IMR-90 (cell line): ENCODE results near the gene NBEA. TPM values are rescaled to one million over a fixed set of nuclear protein-coding genes. Genes with fewer than 3 reads are reported as not detected.

ENCODE experiments used
- ATAC-seq: fragments of 200-7000 bp; cut with Tn5 transposase; 2 replicates; pipeline ENCODE4 v1.9.1; 2020; ENCODE audit warnings: low read depth, mild to moderate bottlenecking, moderate library complexity
- BruUV-seq: library from RNA; stranded (reverse); fragments of 400-500 nt; replicated peaks from 2 replicates; lab custom pipeline; 2021; lab: Mats Ljungman, UMichigan
- CTCF ChIA-PET: fragments of 300-600 bp; formaldehyde crosslinking; extraction: SDS; loops from one replicate; lab custom pipeline; 2021; ENCODE audit warnings: antibody characterized with exemption; lab: Yijun Ruan, JAX
- POLR2A ChIA-PET: fragments of 300-600 bp; sonication (Branson Sonifier 250); formaldehyde crosslinking; loops from one replicate; lab custom pipeline; 2022; ENCODE audit warnings: antibody characterized with exemption; ENCODE audit not compliant: unreplicated experiment; lab: Charles Lee
- DNase-seq: peaks from one replicate; pipeline ENCODE4 v3.0.0; 2013
- H2AFZ ChIP-seq: replicated peaks from 2 replicates; pipeline ENCODE3; 2013; ENCODE audit warnings: low read length, mild to moderate bottlenecking; ENCODE audit not compliant: poor library complexity
- H2AK5ac ChIP-seq: 2 replicates; pipeline ENCODE4 v1.6.1; 2013; ENCODE audit warnings: low read depth, low read length, inconsistent platforms
- H2AK9ac ChIP-seq: replicated peaks from 2 replicates; pipeline ENCODE3; 2013; ENCODE audit warnings: mild to moderate bottlenecking, low read depth, low read length, moderate library complexity; ENCODE audit not compliant: poor library complexity
- H2BK120ac ChIP-seq: 2 replicates; pipeline ENCODE4 v1.6.1; 2013; ENCODE audit warnings: low read depth, low read length, inconsistent platforms
- H2BK15ac ChIP-seq: 3 replicates; pipeline ENCODE4 v1.6.1; 2013; ENCODE audit warnings: low read depth, low read length, inconsistent platforms
- H2BK20ac ChIP-seq: 2 replicates; pipeline ENCODE4 v1.6.1; 2013; ENCODE audit warnings: low read depth, mild to moderate bottlenecking, inconsistent platforms, low read length, moderate library complexity
- H2BK5ac ChIP-seq: 2 replicates; pipeline ENCODE4 v1.6.1; 2013; ENCODE audit warnings: mild to moderate bottlenecking, low read depth, low read length, inconsistent platforms; ENCODE audit not compliant: poor library complexity, severe bottlenecking
- H3K14ac ChIP-seq: replicated peaks from 2 replicates; pipeline ENCODE4 v1.6.1; 2013; ENCODE audit warnings: low read depth, low read length, inconsistent platforms
- H3K18ac ChIP-seq: 2 replicates; pipeline ENCODE4 v1.6.1; 2013; ENCODE audit warnings: low read depth, low read length, control low read depth
- H3K23ac ChIP-seq: 2 replicates; pipeline ENCODE4 v1.6.1; 2013; ENCODE audit warnings: low read depth, low read length, inconsistent platforms
- H3K27ac ChIP-seq: 2 replicates; pipeline ENCODE4 v1.5.1; 2013; ENCODE audit warnings: mild to moderate bottlenecking, control low read depth, low read length; ENCODE audit not compliant: insufficient read depth
- H3K27me3 ChIP-seq: 2 replicates; pipeline ENCODE4 v1.6.1; 2013; ENCODE audit warnings: low read length; ENCODE audit not compliant: control insufficient read depth, insufficient read depth
- H3K36me3 ChIP-seq: 2 replicates; pipeline ENCODE4 v1.6.1; 2013; ENCODE audit warnings: low read length, mixed read lengths; ENCODE audit not compliant: control insufficient read depth, insufficient read depth
- H3K4ac ChIP-seq: 2 replicates; pipeline ENCODE4 v1.6.1; 2013; ENCODE audit warnings: low read depth, low read length, inconsistent platforms
- H3K4me1 ChIP-seq: 2 replicates; pipeline ENCODE4 v1.6.1; 2013; ENCODE audit warnings: low read length, mixed read lengths; ENCODE audit not compliant: control insufficient read depth, insufficient read depth
- H3K4me2 ChIP-seq: 2 replicates; pipeline ENCODE4 v1.6.1; 2013; ENCODE audit warnings: low read depth, mild to moderate bottlenecking, control low read depth, low read length, moderate library complexity
- H3K4me3 ChIP-seq: 2 replicates; pipeline ENCODE4 v1.5.1; 2013; ENCODE audit warnings: low read depth, mild to moderate bottlenecking, control low read depth, low read length, moderate library complexity; ENCODE audit not compliant: insufficient read depth
- H3K56ac ChIP-seq: 2 replicates; pipeline ENCODE4 v1.6.1; 2013; ENCODE audit warnings: low read length, inconsistent platforms; ENCODE audit not compliant: insufficient read depth; ENCODE audit errors: extremely low read depth
- H3K79me1 ChIP-seq, 2 experiments: 2 replicates each; pipeline ENCODE4 v1.6.1; 2013; ENCODE audit warnings: low read length in 2 of 2, inconsistent platforms in 1 of 2, low read depth in 1 of 2
- H3K9ac ChIP-seq: 2 replicates; pipeline ENCODE4 v1.6.1; 2013; ENCODE audit warnings: low read depth, low read length, control low read depth
- H3K9me1 ChIP-seq: 2 replicates; pipeline ENCODE4 v1.6.1; 2013; ENCODE audit warnings: low read length, inconsistent platforms; ENCODE audit not compliant: insufficient read depth
- H3K9me3 ChIP-seq: 2 replicates; pipeline ENCODE4 v1.6.1; 2013; ENCODE audit warnings: low read length; ENCODE audit not compliant: control insufficient read depth, insufficient read depth
- H4K20me1 ChIP-seq: 2 replicates; pipeline ENCODE4 v1.6.1; 2013; ENCODE audit warnings: low read length, inconsistent platforms; ENCODE audit not compliant: insufficient read depth
- H4K5ac ChIP-seq: 2 replicates; pipeline ENCODE4 v1.6.1; 2013; ENCODE audit warnings: mild to moderate bottlenecking, low read depth, low read length, control low read depth
- H4K8ac ChIP-seq, 2 experiments: 2 replicates each; pipeline ENCODE4 v1.6.1; 2013; ENCODE audit warnings: low read depth in 2 of 2, low read length in 2 of 2, control low read depth in 1 of 2, inconsistent platforms in 1 of 2
- H4K91ac ChIP-seq: 2 replicates; pipeline ENCODE4 v1.6.1; 2013; ENCODE audit warnings: low read depth, low read length, inconsistent platforms; ENCODE audit not compliant: insufficient read depth
- BHLHE40 ChIP-seq: fragments of 150-350 bp; IDR thresholded peaks from 2 replicates; pipeline ENCODE4 v1.6.1; 2016; ENCODE audit warnings: mild to moderate bottlenecking, low read depth, low read length
- CEBPB ChIP-seq: IDR thresholded peaks from 2 replicates; pipeline ENCODE4 v1.6.1; 2012; ENCODE audit warnings: low read depth, low read length, improper control_type of control experiment
- FOS ChIP-seq: fragments of 150-350 bp; IDR thresholded peaks from 2 replicates; pipeline ENCODE4 v1.6.1; 2016; ENCODE audit warnings: low read depth, low read length
- MAFK ChIP-seq: IDR thresholded peaks from 2 replicates; pipeline ENCODE4 v1.6.1; 2012; ENCODE audit warnings: low read depth, low read length, improper control_type of control experiment
- MAZ ChIP-seq: IDR thresholded peaks from 2 replicates; pipeline ENCODE4 v1.6.1; 2012; ENCODE audit warnings: low read depth, mild to moderate bottlenecking, low read length, improper control_type of control experiment, moderate library complexity, borderline replicate concordance
- NFE2L2 ChIP-seq: fragments of 150-350 bp; IDR thresholded peaks from 2 replicates; pipeline ENCODE4 v1.6.1; 2016; ENCODE audit warnings: low read depth, mild to moderate bottlenecking, low read length
- POLR2A ChIP-seq: IDR thresholded peaks from 2 replicates; pipeline ENCODE4 v1.6.1; 2012; ENCODE audit warnings: mild to moderate bottlenecking, low read depth, low read length
- RAD21 ChIP-seq: IDR thresholded peaks from 2 replicates; pipeline ENCODE4 v1.6.1; 2012; ENCODE audit warnings: low read length, improper control_type of control experiment
- RCOR1 ChIP-seq: IDR thresholded peaks from 2 replicates; pipeline ENCODE4 v1.6.1; 2012; ENCODE audit warnings: mild to moderate bottlenecking, low read length, improper control_type of control experiment; ENCODE audit not compliant: insufficient replicate concordance
- RFX5 ChIP-seq: IDR thresholded peaks from 2 replicates; pipeline ENCODE4 v1.8.0; 2012; ENCODE audit warnings: low read depth, mild to moderate bottlenecking, low read length, moderate library complexity
- SMC3 ChIP-seq: fragments of 150-350 bp; IDR thresholded peaks from 2 replicates; pipeline ENCODE4 v1.6.1; 2016; ENCODE audit warnings: low read depth, mild to moderate bottlenecking, antibody characterized with exemption, low read length, moderate library complexity
- WGBS, 2 experiments: methylation state at CpG; one replicate each; pipeline versions ENCODE4 v1.1.5 to v1.1.7; 2013; ENCODE audit warnings: missing lambda C conversion rate in 2 of 2; ENCODE audit not compliant: insufficient read length in 1 of 2; ENCODE audit errors: extremely low coverage in 2 of 2; 5-methylcytosine and 5-hydroxymethylcytosine counted together
- dilution Hi-C: fragments of 300-500 bp; cut with HindIII; formaldehyde crosslinking; loops from one replicate; pipeline ENCODE4 v1.14.3; 2018; ENCODE audit warnings: low sequenced_read_pairs; ENCODE audit not compliant: unreplicated experiment
- in situ Hi-C: fragments of 300-500 bp; cut with MboI; formaldehyde crosslinking; loops from 3 replicates; pipeline ENCODE4 v1.14.3; 2019; ENCODE audit warnings: low sequenced_read_pairs, inconsistent platforms, mixed read lengths
- intact Hi-C: fragments of 100-400 bp; cut with micrococcal nuclease; formaldehyde crosslinking; loops from 2 replicates; pipeline ENCODE4 v1.10.0; 2022
- polyA plus RNA-seq, 3 experiments: library from polyadenylated mRNA; depleted of rRNA; stranded (reverse); fragments of >200 nt; gene quantifications; 2 replicates each; pipeline ENCODE4 v1.2.3, GENCODE V29; 2012; ENCODE audit warnings: low replicate concordance in 1 of 3
- total RNA-seq: library from RNA; depleted of rRNA; stranded (reverse); fragments of >200 nt; gene quantifications from 2 replicates; pipeline ENCODE4 v1.2.3, GENCODE V29; 2012
- TF ChIP-seq, protein P1 (sequence below): conservative IDR thresholded peaks from 2 replicates; pipeline ENCODE4 v1.5.1; 2012; ENCODE audit warnings: mild to moderate bottlenecking, low read depth, low read length, improper control_type of control experiment
- TF ChIP-seq, protein P2 (sequence below): fragments of 150-350 bp; IDR thresholded peaks from 2 replicates; pipeline ENCODE4 v1.6.1; 2016; ENCODE audit warnings: low read depth, mild to moderate bottlenecking, low read length, moderate library complexity, borderline replicate concordance
- TF ChIP-seq, protein P3 (sequence below): fragments of 150-350 bp; IDR thresholded peaks from 2 replicates; pipeline ENCODE4 v1.6.1; 2017; ENCODE audit warnings: mild to moderate bottlenecking, antibody characterized with exemption, low read length, low read depth

Gene NBEA
- total and polyA plus RNA-seq, 2 of the 4 experiments (the other 2 are of a cell fraction): 0.82 to 2.2 TPM

DNA sequence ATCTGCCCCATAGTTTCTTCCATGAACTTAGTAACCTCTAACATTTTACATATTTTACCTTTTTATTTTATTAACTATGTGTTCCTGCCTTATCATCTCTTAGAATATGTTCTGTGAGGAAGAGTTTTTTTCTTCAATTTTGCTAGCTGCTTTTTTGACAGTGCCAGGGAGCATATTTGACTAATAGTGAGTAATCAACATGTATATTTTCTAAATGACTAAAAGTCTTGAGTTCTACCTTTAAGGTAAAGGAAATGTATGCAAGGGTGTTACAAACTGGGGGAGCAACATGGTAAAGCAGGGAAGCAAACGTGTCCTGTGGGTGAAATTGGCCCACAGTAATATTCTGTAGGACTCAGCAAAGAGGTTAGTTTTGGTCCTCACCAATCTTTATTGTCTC, 165.5 kb downstream of the NBEA start:
- no peak overlapping the region for H3K27ac ChIP-seq
- CTCF ChIA-PET: no interaction called here
- H2AK5ac ChIP-seq: no peak overlapping the region
- H3K4ac ChIP-seq: no peak overlapping the region
- no peak overlapping the region for H4K8ac ChIP-seq
- no TSS peak for BruUV-seq
- H2BK120ac ChIP-seq: no peak overlapping the region
- H2BK15ac ChIP-seq: no peak overlapping the region
- no peak overlapping the region for H2BK20ac ChIP-seq
- H3K9me1 ChIP-seq: no peaks in the 10 kb centered on the region
- no peaks in the 10 kb centered on the region for H3K9me3 ChIP-seq
- no CpG with 5 or more reads among the region's 1 CpG for WGBS, 2 experiments
- H3K23ac ChIP-seq: no peak overlapping the region
- no peak overlapping the region for H3K4me3 ChIP-seq
- no peak overlapping the region for H3K56ac ChIP-seq
- no peak overlapping the region for H2BK5ac ChIP-seq
- in situ Hi-C loops: no loop called here
- no peaks in the 10 kb centered on the region for H3K36me3 ChIP-seq
- H3K79me1 ChIP-seq: no peaks in the 10 kb centered on the region
- intact Hi-C loops: no loop called here
- no peak overlapping the region for H3K18ac ChIP-seq
- no peak overlapping the region for H3K9ac ChIP-seq
- ATAC-seq (no peak), DNase-seq (no peak)
- no peak overlapping the region for H4K5ac ChIP-seq
- H3K4me1 ChIP-seq: no peaks in the 10 kb centered on the region
- dilution Hi-C loops: no loop called here
- no peak overlapping the region for H2AFZ ChIP-seq
- no peak overlapping the region for H2AK9ac ChIP-seq
- no peak overlapping the region for H3K14ac ChIP-seq
- TF ChIP-seq RFX5 (no peak), CEBPB (no peak), NFE2L2 (no peak), MAZ (no peak), RCOR1 (no peak), FOS (no peak), SMC3 (no peak), POLR2A (no peak), BHLHE40 (no peak), MAFK (no peak), RAD21 (no peak)
- TF ChIP-seq, protein P1, sequence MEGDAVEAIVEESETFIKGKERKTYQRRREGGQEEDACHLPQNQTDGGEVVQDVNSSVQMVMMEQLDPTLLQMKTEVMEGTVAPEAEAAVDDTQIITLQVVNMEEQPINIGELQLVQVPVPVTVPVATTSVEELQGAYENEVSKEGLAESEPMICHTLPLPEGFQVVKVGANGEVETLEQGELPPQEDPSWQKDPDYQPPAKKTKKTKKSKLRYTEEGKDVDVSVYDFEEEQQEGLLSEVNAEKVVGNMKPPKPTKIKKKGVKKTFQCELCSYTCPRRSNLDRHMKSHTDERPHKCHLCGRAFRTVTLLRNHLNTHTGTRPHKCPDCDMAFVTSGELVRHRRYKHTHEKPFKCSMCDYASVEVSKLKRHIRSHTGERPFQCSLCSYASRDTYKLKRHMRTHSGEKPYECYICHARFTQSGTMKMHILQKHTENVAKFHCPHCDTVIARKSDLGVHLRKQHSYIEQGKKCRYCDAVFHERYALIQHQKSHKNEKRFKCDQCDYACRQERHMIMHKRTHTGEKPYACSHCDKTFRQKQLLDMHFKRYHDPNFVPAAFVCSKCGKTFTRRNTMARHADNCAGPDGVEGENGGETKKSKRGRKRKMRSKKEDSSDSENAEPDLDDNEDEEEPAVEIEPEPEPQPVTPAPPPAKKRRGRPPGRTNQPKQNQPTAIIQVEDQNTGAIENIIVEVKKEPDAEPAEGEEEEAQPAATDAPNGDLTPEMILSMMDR: no peak
- TF ChIP-seq, protein P2, sequence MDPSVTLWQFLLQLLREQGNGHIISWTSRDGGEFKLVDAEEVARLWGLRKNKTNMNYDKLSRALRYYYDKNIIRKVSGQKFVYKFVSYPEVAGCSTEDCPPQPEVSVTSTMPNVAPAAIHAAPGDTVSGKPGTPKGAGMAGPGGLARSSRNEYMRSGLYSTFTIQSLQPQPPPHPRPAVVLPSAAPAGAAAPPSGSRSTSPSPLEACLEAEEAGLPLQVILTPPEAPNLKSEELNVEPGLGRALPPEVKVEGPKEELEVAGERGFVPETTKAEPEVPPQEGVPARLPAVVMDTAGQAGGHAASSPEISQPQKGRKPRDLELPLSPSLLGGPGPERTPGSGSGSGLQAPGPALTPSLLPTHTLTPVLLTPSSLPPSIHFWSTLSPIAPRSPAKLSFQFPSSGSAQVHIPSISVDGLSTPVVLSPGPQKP: no peak
- TF ChIP-seq, protein P3, sequence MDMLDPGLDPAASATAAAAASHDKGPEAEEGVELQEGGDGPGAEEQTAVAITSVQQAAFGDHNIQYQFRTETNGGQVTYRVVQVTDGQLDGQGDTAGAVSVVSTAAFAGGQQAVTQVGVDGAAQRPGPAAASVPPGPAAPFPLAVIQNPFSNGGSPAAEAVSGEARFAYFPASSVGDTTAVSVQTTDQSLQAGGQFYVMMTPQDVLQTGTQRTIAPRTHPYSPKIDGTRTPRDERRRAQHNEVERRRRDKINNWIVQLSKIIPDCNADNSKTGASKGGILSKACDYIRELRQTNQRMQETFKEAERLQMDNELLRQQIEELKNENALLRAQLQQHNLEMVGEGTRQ: no peak
- no peaks in the 10 kb centered on the region for H4K20me1 ChIP-seq
- POLR2A ChIA-PET: no interaction called here
- H3K27me3 ChIP-seq: no peaks in the 10 kb centered on the region
- H3K4me2 ChIP-seq: no peak overlapping the region
- H4K91ac ChIP-seq: no peak overlapping the region
